Esophagus squamous epithelium (tissue), 4 donors: Measurements from ENCODE around the gene ASB14.

Source experiments
- CTCF ChIP-seq, 6 experiments: fragments of 450-650 bp in 4 of 6; fragments of 200-600 bp in 2 of 6; sonication (generic) in 2 of 6; IDR thresholded peaks; one replicate each; pipeline ENCODE4 v1.5.1; 2016 to 2019; ENCODE audit warnings: antibody characterized with exemption in 6 of 6, mild to moderate bottlenecking in 4 of 6, moderate library complexity in 4 of 6
- POLR2A ChIP-seq, 4 donors: fragments of 450-650 bp; IDR thresholded peaks; one replicate each; pipeline ENCODE4 v1.6.1; 2017; ENCODE audit warnings: antibody characterized with exemption in 4 of 4, mild to moderate bottlenecking in 4 of 4, moderate library complexity in 3 of 4

- TF ChIP-seq POLR2A (IDR thresholded peaks at IDR 0.05): no peak
- no peak for TF ChIP-seq CTCF (IDR thresholded peaks at IDR 0.05)
Observed at GRCh38 chr3:57287205-57287604, 5.3 kb downstream of the ASB14 start.
